ENCODE data around the gene RNF44.

The RNF44 gene

DNA sequence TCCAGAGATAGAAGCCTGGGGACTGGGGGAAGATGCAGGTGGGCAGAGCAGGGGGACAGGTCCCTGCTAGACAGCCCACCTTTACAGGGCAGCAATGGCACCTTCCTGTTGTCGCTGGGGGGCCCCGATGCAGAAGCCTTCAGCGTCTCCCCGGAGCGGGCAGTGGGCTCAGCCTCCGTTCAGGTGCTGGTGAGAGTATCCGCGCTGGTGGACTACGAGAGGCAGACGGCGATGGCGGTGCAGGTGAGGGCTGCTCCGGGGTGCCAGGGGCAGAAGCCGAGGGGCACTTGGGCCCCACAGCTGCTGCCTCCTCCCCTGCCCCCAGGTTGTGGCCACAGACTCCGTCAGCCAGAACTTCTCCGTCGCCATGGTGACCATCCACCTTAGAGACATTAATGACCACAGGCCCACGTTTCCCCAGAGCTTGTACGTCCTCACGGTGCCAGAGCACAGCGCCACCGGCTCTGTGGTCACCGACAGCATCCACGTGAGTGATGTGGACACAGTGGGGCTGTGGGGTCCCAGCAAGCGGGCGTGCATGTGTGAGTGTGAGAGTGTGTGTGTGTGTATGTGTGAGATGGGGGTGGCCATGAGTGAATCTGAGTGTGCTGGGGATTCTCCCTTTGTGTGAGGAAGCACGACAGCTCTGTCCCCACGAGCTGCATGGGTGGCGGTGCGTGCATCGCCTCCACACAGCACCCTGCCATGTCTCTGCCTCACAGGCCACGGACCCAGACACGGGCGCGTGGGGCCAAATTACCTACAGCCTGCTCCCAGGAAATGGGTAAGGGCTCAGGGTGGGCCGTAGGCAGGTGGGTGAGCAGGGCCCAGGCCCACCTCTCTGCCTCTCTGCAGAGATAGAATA is 40.3 kb upstream of the RNF44 start:
- DNase-seq (ENCODE audit: extremely low read depth, insufficient read length), result no peak
- H3K27me3 ChIP-seq (replicated peaks; ENCODE audit: control insufficient read depth, insufficient read depth, low read length), result no peaks in the 10 kb centered on the region
- TF ChIP-seq, protein P1, sequence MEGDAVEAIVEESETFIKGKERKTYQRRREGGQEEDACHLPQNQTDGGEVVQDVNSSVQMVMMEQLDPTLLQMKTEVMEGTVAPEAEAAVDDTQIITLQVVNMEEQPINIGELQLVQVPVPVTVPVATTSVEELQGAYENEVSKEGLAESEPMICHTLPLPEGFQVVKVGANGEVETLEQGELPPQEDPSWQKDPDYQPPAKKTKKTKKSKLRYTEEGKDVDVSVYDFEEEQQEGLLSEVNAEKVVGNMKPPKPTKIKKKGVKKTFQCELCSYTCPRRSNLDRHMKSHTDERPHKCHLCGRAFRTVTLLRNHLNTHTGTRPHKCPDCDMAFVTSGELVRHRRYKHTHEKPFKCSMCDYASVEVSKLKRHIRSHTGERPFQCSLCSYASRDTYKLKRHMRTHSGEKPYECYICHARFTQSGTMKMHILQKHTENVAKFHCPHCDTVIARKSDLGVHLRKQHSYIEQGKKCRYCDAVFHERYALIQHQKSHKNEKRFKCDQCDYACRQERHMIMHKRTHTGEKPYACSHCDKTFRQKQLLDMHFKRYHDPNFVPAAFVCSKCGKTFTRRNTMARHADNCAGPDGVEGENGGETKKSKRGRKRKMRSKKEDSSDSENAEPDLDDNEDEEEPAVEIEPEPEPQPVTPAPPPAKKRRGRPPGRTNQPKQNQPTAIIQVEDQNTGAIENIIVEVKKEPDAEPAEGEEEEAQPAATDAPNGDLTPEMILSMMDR (IDR thresholded peaks at IDR 0.05; ENCODE audit: insufficient read depth, low read length, poor library complexity, severe bottlenecking), result no peak
- H3K36me3 ChIP-seq (ENCODE audit: control insufficient read depth, insufficient read depth, low read length), result no peaks in the 10 kb centered on the region
- H3K4me3 ChIP-seq (replicated peaks; ENCODE audit: low read depth, low read length), result no peak overlapping the region

DNA sequence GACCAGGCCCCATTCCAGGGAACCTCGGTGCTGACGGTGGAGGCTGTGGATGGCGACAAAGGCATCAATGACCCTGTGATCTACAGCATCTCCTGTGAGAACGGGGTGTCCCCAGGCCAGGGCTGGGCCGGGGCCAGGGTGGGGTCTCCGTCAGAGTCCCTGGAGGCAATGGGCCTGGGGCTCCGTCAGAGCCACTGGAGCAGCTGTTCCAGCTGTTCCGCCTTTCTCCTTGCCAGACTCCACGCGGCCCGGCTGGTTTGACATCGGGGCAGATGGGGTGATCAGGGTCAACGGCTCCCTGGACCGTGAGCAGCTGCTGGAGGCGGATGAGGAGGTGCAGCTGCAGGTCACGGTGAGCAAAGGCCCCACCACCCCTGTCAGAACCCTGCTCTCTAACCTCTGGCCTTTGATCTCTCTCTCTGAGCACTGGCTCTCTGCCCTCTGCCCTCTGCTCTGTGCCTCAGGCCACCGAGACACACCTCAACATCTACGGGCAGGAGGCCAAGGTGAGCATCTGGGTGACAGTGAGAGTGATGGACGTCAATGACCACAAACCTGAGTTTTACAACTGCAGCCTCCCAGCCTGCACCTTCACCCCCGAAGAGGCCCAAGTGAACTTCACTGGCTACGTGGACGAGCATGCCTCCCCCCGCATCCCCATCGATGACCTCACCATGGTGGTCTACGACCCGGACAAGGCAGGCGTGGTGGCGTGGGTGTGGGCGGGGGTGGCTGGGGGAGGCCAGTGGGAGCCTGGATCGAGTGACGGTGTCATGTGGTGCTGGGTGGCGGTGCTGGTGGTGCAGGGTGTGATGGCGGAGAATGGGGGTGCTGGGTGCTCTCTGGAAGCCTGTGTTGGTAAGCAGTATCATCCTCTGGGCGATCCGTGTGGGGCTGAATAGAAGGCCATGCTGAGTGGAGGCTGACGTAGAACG is 38.6 kb upstream of the RNF44 start:
- DNase-seq (ENCODE audit: extremely low read depth, insufficient read length), result no peak
- TF ChIP-seq, protein P1 (IDR thresholded peaks at IDR 0.05; ENCODE audit: insufficient read depth, low read length, poor library complexity, severe bottlenecking), result no peak
- Histone ChIP-seq H3K4me3 (replicated peaks; ENCODE audit: low read depth, low read length) (no peak overlapping the region), H3K36me3 (ENCODE audit: control insufficient read depth, insufficient read depth, low read length) (no peaks in the 10 kb centered on the region), H3K27me3 (replicated peaks; ENCODE audit: control insufficient read depth, insufficient read depth, low read length) (no peaks in the 10 kb centered on the region)

DNA sequence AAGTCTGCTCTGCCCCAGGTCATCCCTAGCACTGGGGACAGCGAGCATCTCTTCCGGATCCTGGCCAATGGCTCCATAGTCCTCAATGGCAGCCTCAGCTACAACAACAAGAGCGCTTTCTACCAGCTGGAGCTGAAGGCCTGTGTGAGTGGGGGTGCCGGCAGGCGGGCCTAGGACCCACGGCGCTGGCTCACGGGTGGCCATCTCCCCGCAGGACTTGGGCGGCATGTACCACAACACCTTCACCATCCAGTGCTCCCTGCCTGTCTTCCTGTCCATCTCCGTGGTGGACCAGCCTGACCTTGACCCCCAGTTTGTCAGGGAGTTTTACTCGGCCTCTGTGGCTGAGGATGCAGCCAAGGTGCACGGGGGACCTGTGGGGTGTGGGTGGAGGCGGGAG is 37.9 kb upstream of the RNF44 start:
- Histone ChIP-seq H3K27me3 (replicated peaks; ENCODE audit: control insufficient read depth, insufficient read depth, low read length) (no peaks in the 10 kb centered on the region), H3K36me3 (ENCODE audit: control insufficient read depth, insufficient read depth, low read length) (no peaks in the 10 kb centered on the region), H3K4me3 (replicated peaks; ENCODE audit: low read depth, low read length) (no peak overlapping the region)
- TF ChIP-seq, protein P1 (IDR thresholded peaks at IDR 0.05; ENCODE audit: insufficient read depth, low read length, poor library complexity, severe bottlenecking), result no peak
- DNase-seq (ENCODE audit: extremely low read depth, insufficient read length), result no peak

DNA sequence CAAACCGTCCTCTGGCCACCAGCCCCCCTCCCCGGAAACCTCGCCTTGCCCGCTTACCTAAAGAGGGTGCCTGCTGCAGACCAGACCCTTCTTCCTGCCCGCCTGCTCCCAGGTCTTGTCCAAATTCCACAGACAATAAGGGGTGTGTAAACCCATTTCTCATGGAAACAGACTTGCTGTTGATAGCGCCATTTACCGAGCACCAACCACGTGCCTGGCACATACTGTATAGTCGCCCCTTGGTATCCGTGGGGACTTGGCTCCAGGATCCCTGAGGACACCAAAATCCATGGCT is 37.0 kb upstream of the RNF44 start:
- Histone ChIP-seq H3K4me3 (replicated peaks; ENCODE audit: low read depth, low read length) (no peak overlapping the region), H3K36me3 (ENCODE audit: control insufficient read depth, insufficient read depth, low read length) (no peaks in the 10 kb centered on the region), H3K27me3 (replicated peaks; ENCODE audit: control insufficient read depth, insufficient read depth, low read length) (no peaks in the 10 kb centered on the region)
- TF ChIP-seq, protein P1 (IDR thresholded peaks at IDR 0.05; ENCODE audit: insufficient read depth, low read length, poor library complexity, severe bottlenecking), result no peak
- DNase-seq (ENCODE audit: extremely low read depth, insufficient read length), result no peak

DNA sequence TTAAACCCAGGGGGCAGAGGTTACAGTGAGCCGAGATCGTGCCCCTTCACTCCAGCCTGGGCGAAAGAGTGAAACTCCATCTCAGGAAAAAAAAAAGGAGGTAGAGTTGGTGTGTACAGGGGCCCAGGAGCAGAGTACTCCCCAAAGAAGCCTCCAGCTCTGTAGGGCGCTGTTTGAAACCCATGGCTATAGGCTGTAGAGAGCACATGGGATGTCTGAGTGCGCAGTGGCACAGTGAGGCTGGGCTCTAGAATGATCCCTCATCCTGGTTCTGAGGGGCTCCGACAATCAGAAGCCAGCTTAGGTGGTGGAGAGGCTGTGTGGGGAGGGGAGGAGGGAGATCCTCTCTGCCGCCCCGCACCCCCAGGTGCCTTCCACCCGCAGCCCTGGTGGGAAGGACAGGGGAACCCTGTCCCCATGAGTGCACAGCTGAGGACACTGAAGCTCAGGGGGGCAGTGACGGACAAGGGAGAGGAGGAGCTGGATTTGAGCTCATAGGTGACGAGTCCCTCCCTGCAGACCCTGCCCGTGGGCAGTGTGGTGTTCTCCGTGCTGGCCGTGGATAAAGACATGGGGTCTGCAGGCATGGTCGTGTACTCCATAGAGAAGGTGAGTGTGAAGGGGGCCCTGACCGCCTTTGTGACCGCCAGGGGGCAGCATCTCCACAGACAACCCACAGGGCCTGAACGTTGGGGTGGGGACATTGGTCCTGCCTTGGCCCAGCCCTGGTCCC is 36.5 kb upstream of the RNF44 start:
- DNase-seq (ENCODE audit: extremely low read depth, insufficient read length), result peak; percentile 47
- Histone ChIP-seq H3K4me3 (replicated peaks; ENCODE audit: low read depth, low read length) (no peak overlapping the region), H3K27me3 (replicated peaks; ENCODE audit: control insufficient read depth, insufficient read depth, low read length) (no peaks in the 10 kb centered on the region), H3K36me3 (ENCODE audit: control insufficient read depth, insufficient read depth, low read length) (no peaks in the 10 kb centered on the region)
- TF ChIP-seq, protein P1 (IDR thresholded peaks at IDR 0.05; ENCODE audit: insufficient read depth, low read length, poor library complexity, severe bottlenecking), result peak; percentile 90
